Stimulated activated naive CD4-positive, alpha-beta T cell (primary cell): Measurements from ENCODE around the gene ZNF423.

Experiments used
- DNase-seq, 6 experiments: peaks; one replicate each; lab custom pipeline; 2025; lab: John Stamatoyannopoulos, UW

ZNF423 gene

DNA sequence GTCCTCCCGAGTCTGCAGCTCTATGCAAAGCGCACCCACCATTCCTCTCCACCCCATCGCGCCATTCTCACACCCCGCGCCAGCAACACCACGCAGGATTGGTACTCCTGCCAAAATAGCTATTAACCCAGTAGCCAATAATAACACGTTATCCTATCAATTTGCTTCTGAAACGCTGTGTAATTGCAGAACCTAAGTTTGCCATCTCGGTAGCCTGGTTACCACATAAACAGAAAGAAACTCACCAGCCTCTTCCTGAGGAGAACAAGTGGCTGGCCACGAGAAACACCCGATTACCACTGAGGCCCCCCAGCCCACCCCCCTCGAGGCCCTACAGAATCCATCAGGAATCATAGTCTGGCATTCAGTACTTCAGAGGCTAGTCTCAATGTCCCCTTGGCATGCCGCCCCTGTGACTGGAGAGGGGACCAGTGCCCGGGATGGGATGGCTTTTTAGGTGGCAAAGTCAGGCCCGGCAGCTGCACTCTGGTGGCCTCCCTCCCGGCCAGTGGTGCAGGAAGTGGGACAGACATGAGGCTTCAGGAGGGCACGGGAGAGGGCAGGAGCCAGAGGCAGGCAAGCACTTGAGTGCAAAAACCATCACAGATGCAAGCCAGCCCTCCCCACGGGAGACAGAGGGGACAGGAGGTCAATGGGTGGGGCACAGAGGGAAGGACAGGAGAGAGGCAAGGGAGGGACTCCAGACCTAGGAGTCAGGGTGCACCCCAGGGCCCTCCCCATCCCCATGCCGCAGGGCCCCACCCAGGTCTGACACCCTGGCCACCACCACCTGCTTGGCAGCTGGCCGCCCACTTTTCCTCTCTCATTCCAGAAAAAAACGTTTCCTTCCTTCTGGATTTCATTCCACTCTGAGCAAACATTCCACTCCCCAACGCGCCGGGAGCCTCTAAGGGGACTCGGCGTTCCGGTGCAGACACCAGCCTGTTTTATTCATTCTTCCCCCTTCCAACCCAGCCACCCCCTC is 192.5 kb downstream of the ZNF423 start:
- DNase-seq: no peak

DNA sequence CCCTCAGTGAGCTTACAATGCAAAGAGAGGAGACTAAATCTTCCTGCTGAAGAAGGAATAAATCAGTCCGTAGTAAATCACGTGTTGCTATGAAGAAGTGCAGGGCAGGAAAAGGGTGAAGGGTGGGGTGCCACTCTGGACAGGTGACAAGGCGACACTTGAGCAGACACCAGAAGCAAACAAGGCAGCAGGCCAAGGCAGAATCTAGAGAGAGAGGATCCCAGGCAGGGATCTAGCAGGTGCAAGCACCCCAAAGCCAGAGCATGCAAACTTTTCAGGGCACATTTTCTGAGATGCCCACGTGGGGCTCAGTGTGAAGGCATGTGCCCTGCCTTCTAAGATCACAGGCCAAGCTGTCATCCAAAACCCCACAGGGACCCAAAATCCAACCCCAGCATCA is 193.3 kb downstream of the ZNF423 start:
- DNase-seq: no peak

DNA sequence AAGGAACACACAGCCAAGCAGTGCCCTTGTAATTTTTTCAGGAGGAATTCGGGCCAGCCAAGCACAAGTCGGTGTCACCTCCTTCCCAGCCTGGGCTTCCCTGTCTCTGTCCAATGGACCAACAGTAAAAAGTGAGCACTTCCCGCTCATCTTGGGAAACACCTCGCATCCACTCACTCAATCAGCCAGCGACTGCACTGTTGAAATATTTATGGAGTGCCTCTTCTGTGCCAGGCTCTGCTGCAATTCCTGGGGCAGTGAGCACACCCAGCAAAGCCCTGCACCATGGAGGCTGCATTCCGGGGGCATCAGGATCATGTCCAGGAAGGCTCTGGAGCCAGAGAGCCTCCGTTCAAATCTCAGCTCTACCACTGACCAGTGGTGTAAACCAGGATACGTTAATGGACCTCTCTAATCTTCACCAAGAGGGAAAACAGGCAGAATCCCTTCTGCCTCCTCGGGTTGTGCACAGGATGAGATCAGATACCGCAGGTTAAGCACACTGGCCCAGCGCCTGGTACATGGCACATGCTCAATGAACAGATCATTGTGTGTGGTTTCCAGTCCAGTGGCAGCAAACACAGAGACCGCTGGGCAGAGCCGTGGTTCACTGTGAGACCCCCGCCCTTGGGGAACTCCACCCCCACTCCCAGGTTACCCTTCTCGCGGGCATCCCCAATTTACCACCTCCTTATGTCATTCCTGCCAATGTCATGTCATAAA is 194.3 kb downstream of the ZNF423 start:
- DNase-seq: no peak

DNA sequence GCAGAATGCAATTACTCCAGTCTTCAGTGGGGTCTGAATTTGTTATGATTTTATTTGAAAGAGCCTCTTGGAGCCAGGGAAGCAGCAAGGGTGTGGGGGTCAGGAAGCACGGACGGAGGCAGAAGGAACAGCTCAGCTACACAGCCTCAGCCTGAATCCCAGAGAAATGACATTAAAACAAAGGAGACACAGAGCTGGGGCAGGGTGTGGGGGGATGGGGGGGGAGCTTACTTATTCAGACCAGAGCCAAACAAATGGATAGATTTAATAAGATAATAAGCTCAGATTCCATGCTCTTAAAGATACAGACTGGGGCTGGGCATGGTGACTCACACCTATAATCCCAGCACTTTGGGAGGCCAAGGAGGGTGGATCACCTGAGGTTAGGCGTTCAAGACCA is 195.3 kb downstream of the ZNF423 start:
- DNase-seq: no peak

DNA sequence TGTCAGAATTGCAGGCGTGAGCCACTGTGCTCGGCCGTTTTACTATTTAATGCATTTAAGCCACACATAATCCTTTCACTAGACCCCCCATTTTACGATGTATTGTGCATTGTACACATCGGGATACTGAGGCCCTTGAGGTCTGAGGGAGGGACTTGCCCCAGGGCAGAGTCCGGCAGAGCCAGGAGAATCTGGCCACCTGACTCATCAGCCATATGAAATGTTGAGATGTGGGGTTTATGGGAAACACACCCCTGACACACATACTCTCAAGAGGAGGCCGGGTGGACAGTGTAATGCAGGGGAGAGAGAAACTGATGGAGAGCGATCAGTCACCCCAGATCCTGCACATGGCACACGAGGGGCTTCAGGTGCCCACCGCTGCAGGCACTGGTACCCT is 196.6 kb downstream of the ZNF423 start:
- DNase-seq: no peak

DNA sequence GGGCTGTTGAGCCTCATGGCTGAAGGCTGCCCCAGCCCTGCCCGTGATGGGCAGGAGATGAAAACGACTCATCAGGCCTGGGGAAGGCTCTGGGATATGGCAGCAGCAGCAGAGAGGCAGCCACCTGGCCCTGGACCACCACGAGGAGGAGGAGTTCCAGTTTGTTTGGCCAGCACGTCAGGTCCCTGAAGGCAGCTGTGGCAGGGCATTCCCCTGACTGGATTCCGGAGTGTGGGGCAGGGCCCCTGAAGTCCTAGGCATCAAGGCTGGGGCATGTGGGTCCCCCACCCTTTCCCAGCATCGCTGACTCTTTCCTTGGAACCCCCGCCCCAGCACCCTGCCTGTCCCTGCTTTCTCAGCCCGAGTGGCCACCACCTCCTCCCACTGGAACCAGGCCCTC is 197.4 kb downstream of the ZNF423 start:
- DNase-seq: no peak

DNA sequence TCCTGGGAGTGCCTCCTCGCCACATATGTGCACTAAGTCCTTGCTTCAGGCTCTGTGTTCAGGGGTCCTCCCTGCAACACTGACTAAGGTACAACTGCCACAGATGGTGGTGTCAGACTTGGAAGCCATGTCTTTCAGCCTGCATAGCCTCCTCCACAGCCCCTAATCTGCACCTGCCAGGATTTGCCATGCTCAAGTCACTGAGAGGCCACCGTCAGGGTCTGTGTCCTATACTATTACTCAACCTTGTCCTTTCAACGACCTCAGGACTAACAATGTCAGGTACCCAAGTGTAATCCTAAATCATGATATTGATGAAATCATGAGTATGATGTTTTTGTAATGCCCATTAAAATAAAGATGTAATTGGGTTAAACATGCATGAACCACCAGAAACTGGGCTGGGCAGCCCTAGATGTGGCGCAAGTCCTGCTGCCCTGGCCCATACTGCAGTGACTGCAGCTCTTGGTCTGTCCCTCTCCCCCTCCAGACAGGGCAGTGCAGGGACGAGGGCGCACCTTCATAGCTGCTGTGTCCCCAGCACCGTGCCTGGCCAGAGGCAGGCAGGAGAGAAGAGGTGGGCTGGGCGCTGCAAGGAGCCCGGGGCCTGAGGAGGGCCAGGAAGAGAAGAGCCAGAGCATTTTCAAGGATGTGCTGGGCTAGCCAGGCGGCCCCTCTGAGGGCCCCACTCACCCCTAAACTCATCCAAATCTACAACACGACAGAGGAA is 198.0 kb downstream of the ZNF423 start:
- no peak for DNase-seq

DNA sequence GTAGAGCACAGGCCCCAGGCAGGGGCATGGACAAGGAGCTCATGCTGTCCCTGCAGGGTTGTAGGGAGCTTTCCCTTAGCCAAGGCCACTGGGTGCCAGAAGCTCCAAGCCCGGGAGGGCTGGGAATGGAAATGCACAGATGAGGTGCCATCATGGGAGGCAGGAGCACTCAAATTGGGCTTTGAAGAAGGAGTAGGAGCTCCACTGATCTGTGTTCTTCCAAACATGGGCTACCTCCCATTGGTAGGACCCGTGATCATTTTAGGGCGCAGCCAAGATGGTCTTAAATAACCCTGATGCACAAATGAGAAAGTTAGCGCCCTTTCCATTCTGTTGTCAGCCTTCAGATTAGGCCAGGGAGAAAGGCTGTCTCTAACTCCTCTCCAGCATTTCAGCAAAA is 201.5 kb downstream of the ZNF423 start:
- DNase-seq: no peak

DNA sequence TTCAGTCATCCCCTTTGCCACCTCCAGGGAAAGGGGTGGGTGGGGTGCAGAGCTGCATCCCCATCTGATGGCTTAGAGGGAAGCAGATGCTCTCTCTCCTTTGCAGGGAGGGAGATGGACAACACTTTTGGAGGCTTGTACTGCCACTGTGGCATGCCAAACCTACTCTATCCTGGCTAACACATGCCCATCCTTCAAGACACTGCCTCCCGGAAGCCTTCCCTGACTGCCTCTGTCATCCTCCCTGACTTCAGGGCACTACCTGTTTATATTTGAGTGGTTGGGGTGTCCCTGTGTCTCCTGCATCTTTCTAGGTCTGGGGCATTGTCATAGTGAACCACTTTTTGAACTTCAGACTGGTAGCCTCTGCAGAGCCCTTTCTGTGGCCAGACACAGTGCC is 202.3 kb downstream of the ZNF423 start:
- DNase-seq: no peak

DNA sequence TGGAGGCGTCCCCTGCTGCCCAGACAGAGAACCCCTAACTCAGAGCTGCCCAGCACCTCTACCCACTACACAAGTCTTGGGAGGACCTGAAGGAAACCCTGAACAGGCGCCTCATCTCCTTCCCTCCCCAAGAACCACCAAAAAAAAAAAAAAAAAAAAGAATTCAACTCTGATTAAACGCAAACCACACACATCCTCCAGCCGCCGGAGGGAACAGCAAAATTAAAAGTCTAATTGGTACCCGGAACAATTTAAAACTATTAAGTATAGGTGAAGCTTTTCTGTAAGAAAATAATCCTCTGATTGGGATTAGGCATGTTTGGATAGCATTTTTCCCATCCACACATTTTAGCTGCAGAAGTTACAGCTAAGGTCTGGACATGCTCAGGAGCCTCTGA is 202.7 kb downstream of the ZNF423 start:
- no peak for DNase-seq

DNA sequence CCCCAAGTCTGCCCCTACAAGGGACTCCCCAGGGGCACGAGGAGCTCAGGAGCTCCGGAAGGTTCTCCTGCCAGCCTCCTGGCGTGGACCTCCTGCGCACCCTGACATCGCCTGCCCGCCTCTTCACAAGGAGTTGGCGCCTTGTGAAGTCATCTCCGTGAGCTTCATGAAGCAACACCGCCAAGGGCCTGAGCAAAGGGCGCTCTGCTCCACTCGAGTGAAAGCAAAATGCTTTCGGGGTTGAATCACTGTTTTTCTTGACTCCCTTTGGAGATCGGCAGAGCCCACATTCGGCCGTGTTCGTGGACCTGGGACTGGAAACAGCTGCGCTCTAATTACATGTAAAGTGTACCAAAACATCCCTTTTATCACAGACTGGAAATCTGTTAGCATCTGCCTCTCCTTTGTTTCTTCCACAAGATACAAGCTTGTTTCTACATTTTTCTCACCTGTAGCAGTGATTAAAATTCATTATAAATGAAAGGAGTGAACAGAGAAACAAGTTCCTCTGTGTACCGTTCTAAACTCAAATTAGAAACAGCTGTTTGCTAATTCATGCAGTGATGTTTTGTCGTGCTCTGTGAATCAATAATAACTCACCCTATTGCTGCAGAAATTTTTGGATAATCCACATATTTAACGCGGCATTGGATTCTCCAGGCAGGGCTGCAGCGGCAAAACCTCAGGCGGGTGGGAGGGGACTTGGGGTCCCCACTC is 203.3 kb downstream of the ZNF423 start:
- DNase-seq: no peak

DNA sequence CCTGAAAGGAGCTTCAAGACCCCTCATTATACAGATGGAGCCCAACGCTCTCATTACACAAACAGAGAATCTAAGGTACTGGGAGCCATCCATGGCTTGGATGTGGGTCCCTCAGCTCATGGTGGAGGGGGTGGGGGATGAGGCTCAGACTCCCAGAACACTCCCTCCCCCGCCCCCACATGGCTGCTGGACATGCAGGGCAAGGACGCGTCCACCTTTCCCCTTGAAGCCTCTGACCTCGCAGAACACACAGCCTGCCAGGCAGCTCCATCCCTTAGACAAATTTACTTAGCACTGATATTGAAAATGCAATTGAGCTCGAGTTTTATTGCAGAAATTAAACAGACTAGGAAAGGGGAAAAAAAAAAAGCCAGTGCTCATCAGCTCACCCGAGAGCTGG is 203.9 kb downstream of the ZNF423 start:
- DNase-seq: no peak

DNA sequence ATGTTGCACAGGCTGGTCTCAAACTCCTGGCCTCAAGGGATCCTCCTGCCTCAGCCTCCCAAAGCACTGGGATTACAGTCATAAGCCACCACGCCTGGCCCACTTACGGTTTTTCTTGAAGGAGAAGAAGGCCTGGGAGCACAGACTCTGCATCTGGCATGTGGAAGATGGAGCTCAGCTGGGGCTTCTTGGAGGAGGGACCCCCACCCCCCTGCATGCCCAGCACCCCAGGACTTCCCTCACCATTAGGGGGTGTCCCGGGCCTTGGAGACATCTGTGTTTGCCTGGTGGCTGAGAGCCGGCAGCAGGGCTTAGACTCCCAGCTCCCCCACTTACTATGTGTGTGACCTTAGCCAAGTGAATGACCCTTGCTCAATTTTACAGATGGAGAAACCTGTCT is 204.7 kb downstream of the ZNF423 start:
- DNase-seq: no peak

DNA sequence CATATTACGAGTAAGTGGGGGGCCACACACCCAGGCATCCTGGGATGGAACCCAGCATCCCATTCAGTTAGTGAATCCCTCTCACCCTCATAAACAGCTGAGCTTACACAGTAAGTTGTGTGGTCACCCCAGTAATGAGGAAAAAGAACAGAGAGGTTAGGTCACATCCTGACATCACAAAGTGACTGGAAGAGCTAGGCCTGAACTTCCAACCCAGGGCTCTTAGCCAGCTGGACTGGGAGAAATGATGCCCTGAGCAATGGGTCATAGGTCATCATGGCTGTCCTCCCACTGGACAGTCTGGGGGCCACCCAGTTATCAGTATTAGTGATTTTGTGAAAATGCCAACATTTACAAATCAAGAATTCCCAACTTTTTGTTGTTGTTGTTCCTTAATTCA is 205.3 kb downstream of the ZNF423 start:
- DNase-seq: no peak

DNA sequence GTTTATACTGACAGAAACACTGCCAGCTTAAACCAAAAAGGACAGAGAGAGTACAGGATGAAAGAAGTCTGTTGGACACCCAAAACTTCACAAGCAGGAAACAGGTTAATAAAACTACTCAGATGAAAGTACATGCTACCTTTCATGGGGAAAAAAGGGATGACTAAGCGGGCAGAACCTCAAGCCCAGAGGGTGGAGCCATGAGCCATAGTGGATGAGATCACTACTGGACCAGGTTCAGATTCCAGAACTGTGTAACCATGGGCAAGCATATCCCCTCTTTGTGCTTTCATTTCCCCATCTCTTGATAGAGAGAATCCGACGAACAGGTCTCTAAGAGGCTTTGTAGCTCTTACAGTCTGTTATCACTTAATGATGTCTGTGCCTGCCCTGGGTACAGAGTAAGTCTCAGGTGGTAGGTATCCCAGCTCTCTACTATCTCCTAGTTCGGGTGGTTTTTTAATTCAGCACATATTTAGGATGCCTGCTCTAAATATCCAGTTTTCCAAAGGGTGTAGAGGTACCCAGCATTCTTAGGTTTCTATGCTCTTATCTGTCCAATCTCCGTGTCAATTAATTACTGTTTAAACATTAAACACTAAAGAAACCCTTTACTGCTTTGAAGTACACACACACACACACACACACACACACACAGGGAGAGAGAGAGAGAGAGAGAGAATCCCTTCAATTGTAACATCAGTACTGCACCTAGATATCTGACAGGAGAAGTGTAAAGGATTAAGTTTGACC is 206.7 kb downstream of the ZNF423 start:
- DNase-seq: no peak

DNA sequence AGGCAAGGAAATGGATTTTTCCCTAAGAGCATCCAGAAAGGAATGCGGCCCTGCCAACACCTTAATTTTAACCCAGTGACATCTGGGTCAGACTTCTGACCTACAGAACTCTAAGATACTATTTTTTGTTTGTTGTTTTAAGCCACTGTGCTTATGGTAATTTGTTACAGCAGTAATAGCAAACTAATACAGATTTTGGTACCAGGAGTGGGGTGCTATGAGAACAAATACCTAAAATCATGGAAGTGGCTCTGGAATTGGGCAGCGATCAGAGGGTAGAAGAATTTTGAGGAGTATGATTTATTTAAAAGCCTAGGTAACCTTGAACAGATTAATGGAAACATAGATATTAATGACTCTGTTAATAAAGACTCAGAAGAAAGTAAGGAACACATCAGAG is 208.2 kb downstream of the ZNF423 start:
- no peak for DNase-seq

DNA sequence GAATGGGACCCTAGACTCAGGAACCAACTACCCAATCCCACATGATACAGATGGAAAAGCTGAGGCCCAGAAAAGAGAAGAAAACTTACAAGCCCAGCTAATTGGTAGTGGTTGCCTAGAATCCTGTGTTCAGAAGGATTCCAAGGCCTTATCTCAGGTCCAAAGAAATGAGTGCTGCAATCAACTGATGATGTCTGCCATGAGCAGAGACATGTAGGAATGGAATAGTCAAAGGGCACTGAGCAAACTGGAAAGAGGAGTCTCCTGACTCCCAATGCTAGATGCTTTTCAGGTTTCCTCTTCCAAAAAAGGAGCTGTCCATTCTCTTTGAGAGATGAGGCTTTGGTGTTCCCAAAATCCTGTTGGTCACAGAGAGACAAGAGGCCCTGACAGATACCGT is 210.6 kb downstream of the ZNF423 start:
- no peak for DNase-seq

DNA sequence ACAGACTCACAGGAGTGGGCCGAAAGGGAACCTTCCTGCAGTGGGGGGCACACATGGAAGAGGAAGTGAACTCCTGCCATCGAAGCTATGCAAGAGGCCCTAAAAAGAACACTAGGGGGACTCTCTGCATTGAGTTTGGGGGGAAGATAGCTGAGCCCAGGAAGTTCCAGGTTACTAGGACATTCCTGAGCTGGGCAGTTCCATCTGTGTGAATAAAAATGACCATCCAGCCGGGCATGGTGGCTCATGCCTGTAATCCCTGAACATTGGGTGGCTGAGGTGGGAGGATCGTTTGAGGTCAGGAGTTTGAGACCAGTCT is 211.8 kb downstream of the ZNF423 start:
- no peak for DNase-seq

DNA sequence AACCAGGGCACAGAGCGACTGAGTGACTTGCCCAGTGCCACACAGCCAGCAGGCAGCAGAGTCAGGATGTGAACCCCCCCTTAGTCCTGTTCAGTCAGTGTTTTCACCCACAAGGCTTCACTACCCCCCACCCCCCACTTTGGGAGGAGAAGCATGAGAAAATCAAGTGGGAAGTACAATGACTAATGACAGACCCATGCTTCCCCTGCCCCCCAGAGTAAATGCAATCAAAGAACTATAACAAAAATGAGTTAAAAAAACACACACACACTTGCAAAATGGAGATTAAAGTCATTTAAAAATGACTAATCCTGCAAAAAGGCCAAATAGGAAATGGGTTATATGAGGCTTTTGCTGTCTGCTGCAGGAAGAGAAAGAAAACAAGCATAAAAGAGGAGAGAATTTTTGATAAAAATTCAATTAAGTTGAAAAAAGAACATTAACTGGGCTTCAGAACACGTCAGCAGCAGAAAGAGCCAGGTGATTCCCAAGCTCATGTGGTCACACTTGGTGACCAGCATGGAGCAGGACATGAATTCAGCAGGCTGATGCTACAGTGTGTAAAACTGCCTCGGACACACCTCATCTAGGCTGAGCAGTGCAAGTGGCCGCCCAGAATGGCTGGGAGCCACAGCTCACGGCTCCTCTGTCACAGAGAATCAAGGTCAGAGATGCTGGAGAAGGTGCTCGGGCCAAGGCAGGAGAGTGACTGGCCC is 212.3 kb downstream of the ZNF423 start:
- DNase-seq: no peak

DNA sequence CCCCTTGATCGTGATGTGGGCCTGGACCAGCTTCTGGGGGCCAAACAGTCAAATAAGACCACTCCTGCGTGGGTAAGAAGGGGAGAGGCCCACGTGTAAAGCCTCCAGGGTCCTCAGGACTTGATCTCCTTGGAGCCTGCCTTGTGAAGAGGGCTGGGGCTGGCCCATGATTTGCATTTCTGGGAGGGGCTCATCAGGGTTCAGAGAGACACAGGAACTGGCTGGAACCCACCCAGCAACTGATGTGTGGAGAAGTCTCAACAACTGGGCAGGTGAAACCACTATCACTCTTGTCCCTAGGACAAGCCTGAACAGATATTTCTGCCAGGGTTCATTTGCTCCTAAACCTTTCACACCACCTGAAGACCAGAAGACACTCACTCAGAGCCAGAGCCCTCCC is 214.7 kb downstream of the ZNF423 start:
- no peak for DNase-seq

DNA sequence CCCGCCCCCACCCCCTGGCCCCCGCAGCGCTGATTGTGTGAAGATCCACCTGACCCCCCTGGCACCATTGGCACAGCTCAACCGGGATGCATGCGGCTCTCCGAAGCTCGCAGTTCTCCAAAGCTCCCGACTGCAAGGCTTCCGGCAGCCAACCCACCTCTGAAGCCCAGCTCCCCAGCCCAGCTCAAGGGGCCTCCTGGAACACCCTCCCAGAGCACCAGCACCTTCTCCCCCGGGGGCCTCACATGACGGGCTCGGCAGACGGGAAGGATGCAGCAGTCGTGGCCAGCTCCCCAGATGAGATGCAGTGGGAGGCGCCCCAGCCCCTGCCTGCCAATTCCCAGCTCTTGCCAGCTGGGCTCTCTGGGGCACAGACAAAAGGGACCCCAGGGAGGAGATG is 215.3 kb downstream of the ZNF423 start:
- no peak for DNase-seq
